GM10266 (cell line): ENCODE results near the gene NRCAM.
"Not testable (repeated sequence)": the region's sequence is repeated elsewhere in the genome, so short reads cannot be mapped to it uniquely, and the experiment has no call there.

Source experiments
- DNase-seq: peaks from one replicate; pipeline ENCODE4 v3.0.0; 2012; ENCODE audit errors: extremely low spot score
- TF ChIP-seq, protein P1 (sequence below): IDR thresholded peaks from 2 replicates; pipeline ENCODE4 v1.5.1; 2012; ENCODE audit warnings: mild to moderate bottlenecking, low read depth; ENCODE audit not compliant: control insufficient read depth, insufficient read depth; ENCODE audit errors: missing control alignments

The NRCAM gene

GRCh38 chr7:108268200-108268820, 187.9 kb downstream of the NRCAM start:
- no peak for DNase-seq
- TF ChIP-seq, protein P1, sequence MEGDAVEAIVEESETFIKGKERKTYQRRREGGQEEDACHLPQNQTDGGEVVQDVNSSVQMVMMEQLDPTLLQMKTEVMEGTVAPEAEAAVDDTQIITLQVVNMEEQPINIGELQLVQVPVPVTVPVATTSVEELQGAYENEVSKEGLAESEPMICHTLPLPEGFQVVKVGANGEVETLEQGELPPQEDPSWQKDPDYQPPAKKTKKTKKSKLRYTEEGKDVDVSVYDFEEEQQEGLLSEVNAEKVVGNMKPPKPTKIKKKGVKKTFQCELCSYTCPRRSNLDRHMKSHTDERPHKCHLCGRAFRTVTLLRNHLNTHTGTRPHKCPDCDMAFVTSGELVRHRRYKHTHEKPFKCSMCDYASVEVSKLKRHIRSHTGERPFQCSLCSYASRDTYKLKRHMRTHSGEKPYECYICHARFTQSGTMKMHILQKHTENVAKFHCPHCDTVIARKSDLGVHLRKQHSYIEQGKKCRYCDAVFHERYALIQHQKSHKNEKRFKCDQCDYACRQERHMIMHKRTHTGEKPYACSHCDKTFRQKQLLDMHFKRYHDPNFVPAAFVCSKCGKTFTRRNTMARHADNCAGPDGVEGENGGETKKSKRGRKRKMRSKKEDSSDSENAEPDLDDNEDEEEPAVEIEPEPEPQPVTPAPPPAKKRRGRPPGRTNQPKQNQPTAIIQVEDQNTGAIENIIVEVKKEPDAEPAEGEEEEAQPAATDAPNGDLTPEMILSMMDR = no peak

DNA sequence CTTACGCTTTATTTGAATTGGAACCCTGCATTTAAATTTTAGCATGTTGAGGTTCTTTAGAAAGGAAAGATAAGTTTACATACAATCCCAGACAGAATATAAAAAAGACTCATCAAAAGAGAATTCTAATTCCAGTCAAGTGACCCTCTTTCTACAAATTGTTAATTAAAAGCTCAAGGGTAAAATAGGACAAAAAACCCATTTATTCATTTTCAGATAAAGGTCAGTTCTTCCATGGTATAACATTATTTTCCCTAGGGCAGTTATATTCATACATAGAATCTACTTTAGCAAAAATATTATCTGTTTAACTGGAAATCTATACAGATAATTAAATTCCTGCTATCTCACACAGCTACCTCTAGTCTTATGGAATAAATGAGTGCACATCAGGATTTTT, 188.6 kb downstream of the NRCAM start:
- no peak for DNase-seq
- TF ChIP-seq, protein P1 = no peak

- DNase-seq = no peak
- TF ChIP-seq, protein P1 = no peak
Observed at GRCh38 chr7:108266491-108266890, 189.7 kb downstream of the NRCAM start.

DNA sequence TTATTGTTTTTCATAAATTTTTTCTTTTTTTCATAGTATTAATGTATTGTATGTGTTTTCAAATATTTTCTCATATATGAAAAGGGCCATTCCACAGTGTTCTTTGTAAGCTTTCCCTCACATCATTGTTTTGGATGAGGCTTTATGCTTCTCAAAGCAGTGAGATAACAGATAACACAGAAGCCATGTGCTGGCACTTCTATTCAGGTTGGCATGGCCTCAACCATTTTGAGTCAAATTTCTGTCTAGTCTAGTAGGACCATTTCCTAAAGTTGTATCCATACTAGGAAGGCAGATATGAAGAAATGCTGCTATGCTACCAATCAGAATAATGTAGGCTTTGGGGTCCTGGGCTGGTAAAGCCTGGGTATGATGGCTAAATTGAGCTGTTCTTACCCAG, 190.2 kb downstream of the NRCAM start:
- no peak for DNase-seq
- TF ChIP-seq, protein P1 = no peak

- TF ChIP-seq, protein P1 = no peak
- DNase-seq = no peak
Observed at GRCh38 chr7:108265007-108265406, 191.2 kb downstream of the NRCAM start.

DNA sequence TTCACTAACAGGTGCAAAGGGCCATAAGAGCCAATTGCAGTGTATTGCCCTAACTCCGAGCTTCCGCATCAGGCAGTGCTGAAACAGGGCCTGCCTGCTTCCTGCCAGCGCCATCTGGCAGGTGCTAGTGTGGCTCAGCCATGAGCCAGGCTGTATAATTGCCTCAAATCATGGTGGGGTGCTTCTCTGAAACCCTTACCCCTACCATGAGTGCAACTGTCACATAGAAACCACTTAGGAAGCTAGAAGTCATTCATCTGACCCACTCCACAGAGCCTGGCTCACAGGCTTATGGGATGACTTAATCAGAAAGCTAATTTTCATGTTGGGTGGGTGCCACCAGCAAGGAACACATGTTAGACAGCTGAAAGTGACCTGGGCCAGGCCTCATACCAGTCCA, 192.8 kb downstream of the NRCAM start:
- no peak for DNase-seq
- TF ChIP-seq, protein P1 = no peak

DNA sequence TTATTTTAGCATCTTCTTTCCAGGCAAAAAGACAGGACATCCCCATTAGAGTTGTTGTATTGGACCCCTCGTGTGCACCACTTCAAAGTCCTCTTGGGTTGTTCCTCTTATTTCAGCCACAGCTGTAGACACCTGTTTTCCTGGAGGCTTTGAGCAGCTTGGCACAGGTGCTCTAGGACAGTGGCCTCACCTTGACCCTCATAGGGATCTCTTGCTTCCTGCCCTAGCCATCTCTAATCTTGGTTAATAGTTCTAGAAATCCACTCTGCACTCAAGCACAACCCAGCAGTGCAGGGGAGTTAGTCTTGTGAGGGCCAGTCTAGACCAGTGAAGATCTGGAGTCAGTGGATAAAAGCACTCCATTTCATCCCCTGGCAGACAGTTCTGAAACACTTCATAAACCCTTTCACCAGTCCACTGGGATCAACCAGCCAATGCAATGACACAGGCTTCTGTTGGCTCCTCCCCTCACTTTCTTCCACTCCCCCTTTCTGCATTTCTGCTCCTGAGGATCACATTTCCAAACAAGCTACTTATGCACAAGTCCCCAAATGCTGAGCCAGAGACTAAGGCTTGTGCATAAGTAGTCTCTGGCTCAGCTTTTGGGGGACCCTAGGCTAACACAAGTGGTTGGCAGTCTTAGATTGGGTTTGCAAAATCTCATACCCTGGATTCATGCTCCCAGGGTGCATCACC, 194.5 kb downstream of the NRCAM start:
- TF ChIP-seq, protein P1 = no peak
- no peak for DNase-seq

DNA sequence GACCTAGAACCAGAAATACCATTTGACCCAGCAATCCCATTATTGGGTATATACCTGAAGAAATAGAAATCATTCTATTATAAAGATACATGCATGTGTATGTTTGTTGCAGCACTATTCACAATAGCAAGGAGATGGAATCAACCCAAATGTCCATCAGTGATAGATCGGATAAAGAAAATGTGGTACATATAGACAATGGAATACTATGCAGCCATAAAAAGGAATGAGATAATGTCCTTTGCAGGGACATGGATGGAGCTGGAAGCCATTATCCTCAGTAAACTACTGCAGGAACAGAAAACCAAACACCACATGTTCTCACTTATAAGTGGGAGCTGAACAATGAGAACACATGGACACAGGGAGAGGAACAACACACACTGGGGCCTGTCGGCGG, 196.8 kb downstream of the NRCAM start:
- not testable (repeated sequence) for DNase-seq
